Liver (tissue), 9 donors: ENCODE results near the gene GRAMD2A. TPM values are rescaled to one million over a fixed set of nuclear protein-coding genes. Genes with fewer than 3 reads are reported as not detected.

Experiments used
- DNase-seq: peaks from one replicate; pipeline ENCODE4 v3.0.0-alpha.2; 2017; ENCODE audit warnings: low spot score
- H3K27ac ChIP-seq, 2 donors: one replicate each; pipeline ENCODE4 v1.7.0; 2013; ENCODE audit warnings: inconsistent platforms in 2 of 2, low read length in 2 of 2, control low read depth in 1 of 2, low read depth in 1 of 2, mild to moderate bottlenecking in 1 of 2
- H3K27me3 ChIP-seq, 4 donors: one replicate each; pipeline versions ENCODE4 v1.6.1 to v1.7.0; 2013; ENCODE audit warnings: low read length in 3 of 4, inconsistent platforms in 1 of 4, mild to moderate bottlenecking in 1 of 4, moderate library complexity in 1 of 4; ENCODE audit not compliant: control insufficient read depth in 4 of 4, insufficient read depth in 4 of 4
- H3K36me3 ChIP-seq, 4 donors: one replicate each; pipeline versions ENCODE4 v1.6.1 to v1.7.0; 2013; ENCODE audit warnings: low read length in 3 of 4, mild to moderate bottlenecking in 3 of 4, low read depth in 1 of 4, moderate library complexity in 1 of 4; ENCODE audit not compliant: control insufficient read depth in 4 of 4, insufficient read depth in 3 of 4
- H3K4me1 ChIP-seq, 4 donors: one replicate each; pipeline versions ENCODE4 v1.6.1 to v1.7.0; 2013; ENCODE audit warnings: low read length in 3 of 4, mild to moderate bottlenecking in 3 of 4, moderate library complexity in 1 of 4; ENCODE audit not compliant: control insufficient read depth in 4 of 4, insufficient read depth in 4 of 4
- H3K4me3 ChIP-seq, 3 donors: one replicate each; pipeline versions ENCODE4 v1.6.1 to v1.7.0; 2013; ENCODE audit warnings: low read length in 3 of 3, control low read depth in 1 of 3, low read depth in 1 of 3, mild to moderate bottlenecking in 1 of 3
- H3K9ac ChIP-seq, 2 donors: one replicate each; pipeline ENCODE4 v1.7.0; 2013; ENCODE audit warnings: low read length in 2 of 2, mild to moderate bottlenecking in 2 of 2, moderate library complexity in 2 of 2, control low read depth in 1 of 2, low read depth in 1 of 2
- H3K9me3 ChIP-seq, 4 donors: one replicate each; pipeline versions ENCODE4 v1.6.1 to v1.7.0; 2013; ENCODE audit warnings: low read length in 3 of 4; ENCODE audit not compliant: control insufficient read depth in 4 of 4
- EGR1 ChIP-seq, 2 donors: IDR thresholded peaks; 2 replicates each; pipeline ENCODE4 v1.6.1; 2016 to 2018; ENCODE audit warnings: antibody characterized with exemption in 2 of 2, low read depth in 2 of 2
- FOXA2 ChIP-seq: IDR thresholded peaks from 2 replicates; pipeline ENCODE4 v1.6.1; 2016; ENCODE audit warnings: antibody characterized with exemption
- GABPA ChIP-seq, 2 donors: IDR thresholded peaks in 1 of 2; conservative IDR thresholded peaks in 1 of 2; 2 replicates each; pipeline ENCODE4 v1.6.1; 2016; ENCODE audit warnings: antibody characterized with exemption in 2 of 2, mild to moderate bottlenecking in 1 of 2, moderate library complexity in 1 of 2
- HNF4G ChIP-seq: IDR thresholded peaks from 2 replicates; pipeline ENCODE4 v1.6.1; 2016; ENCODE audit warnings: antibody characterized with exemption
- JUND ChIP-seq, 2 donors: IDR thresholded peaks; 2 replicates each; pipeline ENCODE4 v1.6.1; 2016; ENCODE audit warnings: antibody characterized with exemption in 2 of 2
- NR2F2 ChIP-seq: IDR thresholded peaks from 2 replicates; pipeline ENCODE4 v1.6.1; 2016; ENCODE audit warnings: antibody characterized with exemption
- RXRA ChIP-seq, 2 donors: IDR thresholded peaks; 2 replicates each; pipeline ENCODE4 v1.6.1; 2017 to 2018; ENCODE audit warnings: antibody characterized with exemption in 2 of 2, mild to moderate bottlenecking in 1 of 2
- SP1 ChIP-seq: IDR thresholded peaks from 2 replicates; pipeline ENCODE4 v1.6.1; 2018; ENCODE audit warnings: antibody characterized with exemption, mild to moderate bottlenecking
- TAF1 ChIP-seq: conservative IDR thresholded peaks from 2 replicates; pipeline ENCODE4 v1.6.1; 2016; ENCODE audit warnings: antibody characterized with exemption, mild to moderate bottlenecking
- YY1 ChIP-seq: IDR thresholded peaks from 2 replicates; pipeline ENCODE4 v1.6.1; 2016; ENCODE audit warnings: antibody characterized with exemption, mild to moderate bottlenecking
- ZBTB33 ChIP-seq: IDR thresholded peaks from 2 replicates; pipeline ENCODE4 v1.6.1; 2016; ENCODE audit warnings: antibody characterized with exemption
- WGBS: extraction: QIAGEN DNeasy Blood & Tissue Kit; methylation state at CpG from one replicate; pipeline ENCODE4 v1.1.7; 2013; 5-methylcytosine and 5-hydroxymethylcytosine counted together
- polyA plus RNA-seq, 2 donors: library from polyadenylated mRNA; stranded (reverse) in 1 of 2; unstranded in 1 of 2; fragments of 200-250 nt in 1 of 2; fragments of >200 nt in 1 of 2; fragmentation: Nextera tagmentation in 1 of 2; extraction: Ambion mirVana in 1 of 2; gene quantifications; one replicate each; pipeline versions ENCODE4 v1.2.1 to v1.2.3, GENCODE V29; 2013 to 2015
- total RNA-seq, 2 donors: library from RNA; depleted of rRNA; stranded (reverse); fragments of >200 nt; gene quantifications; one replicate each; pipeline ENCODE4 v1.2.3, GENCODE V29; 2014
- TF ChIP-seq, protein P1 (sequence below): IDR thresholded peaks from 2 replicates; pipeline ENCODE4 v1.6.1; 2016; ENCODE audit warnings: antibody characterized with exemption
- TF ChIP-seq, protein P2 (sequence below): IDR thresholded peaks from 2 replicates; pipeline ENCODE4 v1.6.1; 2016; ENCODE audit warnings: antibody characterized with exemption, mild to moderate bottlenecking
- TF ChIP-seq, protein P3 (sequence below): IDR thresholded peaks from 2 replicates; pipeline ENCODE4 v1.6.1; 2016; ENCODE audit warnings: antibody characterized with exemption
- TF ChIP-seq, protein P4 (sequence below): fragments of 150-350 bp; IDR thresholded peaks from 2 replicates; pipeline ENCODE4 v1.5.1; 2017; ENCODE audit warnings: improper control_type of control experiment, low read depth, low read length; ENCODE audit not compliant: missing input control
- donor health status: healthy.
- donor health status: healthy.
- donor health status: healthy.
- donor health status: healthy.
- donor health status: healthy.

The GRAMD2A gene
- total and polyA plus RNA-seq, 4 donors, result not detected

- no peaks in the 10 kb centered on the region for H3K4me1 ChIP-seq
- H3K36me3 ChIP-seq, result no peaks in the 10 kb centered on the region
- no peaks in the 10 kb centered on the region for H3K9me3 ChIP-seq
- H3K9ac ChIP-seq, result no peak overlapping the region
- TF ChIP-seq, protein P1, sequence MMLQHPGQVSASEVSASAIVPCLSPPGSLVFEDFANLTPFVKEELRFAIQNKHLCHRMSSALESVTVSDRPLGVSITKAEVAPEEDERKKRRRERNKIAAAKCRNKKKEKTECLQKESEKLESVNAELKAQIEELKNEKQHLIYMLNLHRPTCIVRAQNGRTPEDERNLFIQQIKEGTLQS, result no peak
- TF ChIP-seq, protein P2, sequence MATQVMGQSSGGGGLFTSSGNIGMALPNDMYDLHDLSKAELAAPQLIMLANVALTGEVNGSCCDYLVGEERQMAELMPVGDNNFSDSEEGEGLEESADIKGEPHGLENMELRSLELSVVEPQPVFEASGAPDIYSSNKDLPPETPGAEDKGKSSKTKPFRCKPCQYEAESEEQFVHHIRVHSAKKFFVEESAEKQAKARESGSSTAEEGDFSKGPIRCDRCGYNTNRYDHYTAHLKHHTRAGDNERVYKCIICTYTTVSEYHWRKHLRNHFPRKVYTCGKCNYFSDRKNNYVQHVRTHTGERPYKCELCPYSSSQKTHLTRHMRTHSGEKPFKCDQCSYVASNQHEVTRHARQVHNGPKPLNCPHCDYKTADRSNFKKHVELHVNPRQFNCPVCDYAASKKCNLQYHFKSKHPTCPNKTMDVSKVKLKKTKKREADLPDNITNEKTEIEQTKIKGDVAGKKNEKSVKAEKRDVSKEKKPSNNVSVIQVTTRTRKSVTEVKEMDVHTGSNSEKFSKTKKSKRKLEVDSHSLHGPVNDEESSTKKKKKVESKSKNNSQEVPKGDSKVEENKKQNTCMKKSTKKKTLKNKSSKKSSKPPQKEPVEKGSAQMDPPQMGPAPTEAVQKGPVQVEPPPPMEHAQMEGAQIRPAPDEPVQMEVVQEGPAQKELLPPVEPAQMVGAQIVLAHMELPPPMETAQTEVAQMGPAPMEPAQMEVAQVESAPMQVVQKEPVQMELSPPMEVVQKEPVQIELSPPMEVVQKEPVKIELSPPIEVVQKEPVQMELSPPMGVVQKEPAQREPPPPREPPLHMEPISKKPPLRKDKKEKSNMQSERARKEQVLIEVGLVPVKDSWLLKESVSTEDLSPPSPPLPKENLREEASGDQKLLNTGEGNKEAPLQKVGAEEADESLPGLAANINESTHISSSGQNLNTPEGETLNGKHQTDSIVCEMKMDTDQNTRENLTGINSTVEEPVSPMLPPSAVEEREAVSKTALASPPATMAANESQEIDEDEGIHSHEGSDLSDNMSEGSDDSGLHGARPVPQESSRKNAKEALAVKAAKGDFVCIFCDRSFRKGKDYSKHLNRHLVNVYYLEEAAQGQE, result no peak
- no peak for TF ChIP-seq JUND (IDR thresholded peaks at IDR 0.05)
- no peak for TF ChIP-seq FOXA2
- TF ChIP-seq, protein P3, sequence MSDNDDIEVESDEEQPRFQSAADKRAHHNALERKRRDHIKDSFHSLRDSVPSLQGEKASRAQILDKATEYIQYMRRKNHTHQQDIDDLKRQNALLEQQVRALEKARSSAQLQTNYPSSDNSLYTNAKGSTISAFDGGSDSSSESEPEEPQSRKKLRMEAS, result no peak
- TF ChIP-seq SP1, result no peak
- peak in 1 of 2 donors; percentile 14 for TF ChIP-seq RXRA (IDR thresholded peaks at IDR 0.05)
- H3K27me3 ChIP-seq, result no peaks in the 10 kb centered on the region
- H3K27ac ChIP-seq, result no peak overlapping the region
- WGBS, result 83% methylated on average over 2 of the region's 2 CpGs
- DNase-seq, result no peak
- H3K4me3 ChIP-seq, result no peak overlapping the region
Measured at GRCh38 chr15:72147418-72147817, 50.2 kb downstream of the GRAMD2A start.

GRCh38 chr15:72146934-72147333, 50.7 kb downstream of the GRAMD2A start:
- TF ChIP-seq YY1 (no peak), JUND (IDR thresholded peaks at IDR 0.05) (no peak), ZBTB33 (no peak), HNF4G (no peak), NR2F2 (no peak), TAF1 (no peak), GABPA (IDR thresholded peaks at IDR 0.05 in 1 of 2, conservative IDR thresholded peaks at IDR 0.05 in 1 of 2) (no peak), EGR1 (IDR thresholded peaks at IDR 0.05; ENCODE audit: low read depth in 2 of 2) (no peak)
- TF ChIP-seq, protein P4, sequence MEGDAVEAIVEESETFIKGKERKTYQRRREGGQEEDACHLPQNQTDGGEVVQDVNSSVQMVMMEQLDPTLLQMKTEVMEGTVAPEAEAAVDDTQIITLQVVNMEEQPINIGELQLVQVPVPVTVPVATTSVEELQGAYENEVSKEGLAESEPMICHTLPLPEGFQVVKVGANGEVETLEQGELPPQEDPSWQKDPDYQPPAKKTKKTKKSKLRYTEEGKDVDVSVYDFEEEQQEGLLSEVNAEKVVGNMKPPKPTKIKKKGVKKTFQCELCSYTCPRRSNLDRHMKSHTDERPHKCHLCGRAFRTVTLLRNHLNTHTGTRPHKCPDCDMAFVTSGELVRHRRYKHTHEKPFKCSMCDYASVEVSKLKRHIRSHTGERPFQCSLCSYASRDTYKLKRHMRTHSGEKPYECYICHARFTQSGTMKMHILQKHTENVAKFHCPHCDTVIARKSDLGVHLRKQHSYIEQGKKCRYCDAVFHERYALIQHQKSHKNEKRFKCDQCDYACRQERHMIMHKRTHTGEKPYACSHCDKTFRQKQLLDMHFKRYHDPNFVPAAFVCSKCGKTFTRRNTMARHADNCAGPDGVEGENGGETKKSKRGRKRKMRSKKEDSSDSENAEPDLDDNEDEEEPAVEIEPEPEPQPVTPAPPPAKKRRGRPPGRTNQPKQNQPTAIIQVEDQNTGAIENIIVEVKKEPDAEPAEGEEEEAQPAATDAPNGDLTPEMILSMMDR, result no peak
- TF ChIP-seq, protein P2, result no peak
- TF ChIP-seq, protein P1, result no peak
- Histone ChIP-seq H3K27me3 (no peaks in the 10 kb centered on the region), H3K36me3 (no peaks in the 10 kb centered on the region), H3K4me3 (no peak overlapping the region), H3K4me1 (peaks cover 0 to 3% (median 0%) of the 10 kb centered on the region in 4 donors), H3K9ac (no peak overlapping the region), H3K9me3 (no peaks in the 10 kb centered on the region), H3K27ac (no peak overlapping the region)
- no peak for DNase-seq
